CD14-positive monocyte (primary cell): ENCODE measurements around the gene HS3ST4. TPM values are rescaled to one million over a fixed set of nuclear protein-coding genes. Genes with fewer than 3 reads are reported as not detected.

Source experiments
- DNase-seq, 3 donors: peaks; one replicate each; pipeline ENCODE4 v3.0.0-alpha.2; 2011 to 2022
- H2AFZ ChIP-seq: 2 replicates; pipeline ENCODE4 v1.6.0; 2012; ENCODE audit warnings: mild to moderate bottlenecking, low read depth, low read length, inconsistent platforms; ENCODE audit not compliant: insufficient read depth, poor library complexity, severe bottlenecking
- H3K27ac ChIP-seq, 2 donors: 1 replicate in 1 of 2; 2 replicates in 1 of 2; pipeline ENCODE4 v1.5.1; 2012 to 2013; ENCODE audit warnings: low read length in 2 of 2, control low read depth in 1 of 2, inconsistent platforms in 1 of 2, low read depth in 1 of 2, mild to moderate bottlenecking in 1 of 2
- H3K27me3 ChIP-seq, 2 donors: one replicate each; pipeline versions ENCODE4 v1.6.0 to v1.6.1; 2011 to 2013; ENCODE audit warnings: low read length in 2 of 2; ENCODE audit not compliant: control insufficient read depth in 2 of 2, insufficient read depth in 2 of 2
- H3K36me3 ChIP-seq, 2 donors: replicated peaks in 1 of 2; 1 replicate in 1 of 2; 2 replicates in 1 of 2; pipeline versions ENCODE4 v1.5.1 to v1.6.1; 2012 to 2013; ENCODE audit warnings: low read length in 2 of 2, control low read depth in 1 of 2, inconsistent platforms in 1 of 2, mild to moderate bottlenecking in 1 of 2; ENCODE audit not compliant: insufficient read depth in 2 of 2, control insufficient read depth in 1 of 2
- H3K4me1 ChIP-seq, 2 donors: 1 replicate in 1 of 2; 2 replicates in 1 of 2; pipeline versions ENCODE4 v1.5.1 to v1.6.1; 2012 to 2013; ENCODE audit warnings: low read length in 2 of 2, control low read depth in 1 of 2, inconsistent platforms in 1 of 2, mild to moderate bottlenecking in 1 of 2, moderate library complexity in 1 of 2; ENCODE audit not compliant: insufficient read depth in 2 of 2, control insufficient read depth in 1 of 2
- H3K4me2 ChIP-seq: replicated peaks from 2 replicates; pipeline ENCODE3; 2012; ENCODE audit warnings: low read length, moderate library complexity, mild to moderate bottlenecking; ENCODE audit not compliant: poor library complexity, severe bottlenecking; ENCODE audit errors: extremely low read depth
- H3K4me3 ChIP-seq, 3 experiments: fragments of 200-600 bp in 1 of 3; sonication (generic) in 1 of 3; replicated peaks in 1 of 3; 1 replicate in 2 of 3; 2 replicates in 1 of 3; pipeline ENCODE4 v1.5.1; 2011 to 2013; ENCODE audit warnings: low read length in 3 of 3, mild to moderate bottlenecking in 3 of 3, control low read depth in 2 of 3, low read depth in 2 of 3, inconsistent platforms in 1 of 3, moderate library complexity in 1 of 3
- H3K79me2 ChIP-seq: 2 replicates; pipeline ENCODE4 v1.6.0; 2012; ENCODE audit warnings: mild to moderate bottlenecking, control low read depth, inconsistent platforms, low read length, moderate library complexity; ENCODE audit not compliant: insufficient read depth
- H3K9ac ChIP-seq: 2 replicates; pipeline ENCODE4 v1.6.0; 2017; ENCODE audit warnings: low read length, mild to moderate bottlenecking; ENCODE audit not compliant: insufficient read depth, poor library complexity, severe bottlenecking
- H3K9me3 ChIP-seq, 2 donors: replicated peaks in 1 of 2; 1 replicate in 1 of 2; 2 replicates in 1 of 2; pipeline versions ENCODE4 v1.5.1 to v1.6.1; 2012 to 2013; ENCODE audit warnings: low read length in 2 of 2, control low read depth in 1 of 2; ENCODE audit not compliant: control insufficient read depth in 1 of 2, insufficient read depth in 1 of 2
- H4K20me1 ChIP-seq: 2 replicates; pipeline ENCODE4 v1.6.0; 2012; ENCODE audit warnings: mild to moderate bottlenecking, low read length, control low read depth, moderate library complexity; ENCODE audit not compliant: insufficient read depth
- H3K27ac Mint-ChIP-seq, 7 donors: one replicate each; pipeline ENCODE4 v1.8.0; 2020; ENCODE audit warnings: mild to moderate bottlenecking in 7 of 7, mixed read lengths in 7 of 7, moderate library complexity in 6 of 7, inconsistent platforms in 2 of 7
- H3K27me3 Mint-ChIP-seq, 3 donors: one replicate each; pipeline ENCODE4 v1.8.0; 2021 to 2022; ENCODE audit warnings: low read depth in 3 of 3, mild to moderate bottlenecking in 3 of 3, mixed read lengths in 3 of 3, moderate library complexity in 3 of 3, inconsistent platforms in 1 of 3
- H3K36me3 Mint-ChIP-seq, 2 donors: one replicate each; pipeline ENCODE4 v1.8.0; 2020; ENCODE audit warnings: mixed read lengths in 2 of 2, inconsistent platforms in 1 of 2, mild to moderate bottlenecking in 1 of 2
- H3K4me1 Mint-ChIP-seq: one replicate; pipeline ENCODE4 v1.8.0; 2020; ENCODE audit warnings: mild to moderate bottlenecking, mixed read lengths
- H3K4me3 Mint-ChIP-seq, 2 donors: one replicate each; pipeline ENCODE4 v1.8.0; 2020; ENCODE audit warnings: mild to moderate bottlenecking in 2 of 2, mixed read lengths in 2 of 2, moderate library complexity in 1 of 2
- H3K9me3 Mint-ChIP-seq, 7 donors: one replicate each; pipeline ENCODE4 v1.8.0; 2020 to 2022; ENCODE audit warnings: mixed read lengths in 7 of 7, mild to moderate bottlenecking in 6 of 7, moderate library complexity in 6 of 7, inconsistent platforms in 2 of 7
- CTCF ChIP-seq: fragments of 200-600 bp; IDR thresholded peaks from one replicate; pipeline ENCODE4 v1.8.0; 2022; ENCODE audit warnings: antibody characterized with exemption, mild to moderate bottlenecking
- WGBS: methylation state at CpG from one replicate; pipeline ENCODE4 v1.1.5; 2013; ENCODE audit warnings: missing lambda C conversion rate; ENCODE audit not compliant: insufficient coverage; 5-methylcytosine and 5-hydroxymethylcytosine counted together
- intact Hi-C, 2 donors: fragments of 100-400 bp; cut with micrococcal nuclease; formaldehyde crosslinking; loops; one replicate each; pipeline versions ENCODE4 v1.15.0 to v1.15.1; 2023
- polyA plus RNA-seq, 3 donors: library from polyadenylated mRNA; depleted of rRNA in 1 of 3; unstranded in 2 of 3; stranded (reverse) in 1 of 3; fragments of 300-500 nt in 2 of 3; fragments of >200 nt in 1 of 3; fragmentation: Illumina TruSeq in 2 of 3; gene quantifications; 1 replicate in 2 of 3; 2 replicates in 1 of 3; pipeline ENCODE4 v1.2.3, GENCODE V29; 2012 to 2021

The HS3ST4 gene
- polyA plus RNA-seq, 3 donors: not detected

- no CpG with 5 or more reads among the region's 1 CpG for WGBS
- H4K20me1 ChIP-seq: no peaks in the 10 kb centered on the region
- no peak for DNase-seq
- no peak overlapping the region for H3K4me3 Mint-ChIP-seq
- H2AFZ ChIP-seq: no peak overlapping the region
- no peak overlapping the region for H3K4me2 ChIP-seq
- no peaks in the 10 kb centered on the region for H3K36me3 ChIP-seq
- no peaks in the 10 kb centered on the region for H3K27me3 Mint-ChIP-seq
- no peaks in the 10 kb centered on the region for H3K9me3 ChIP-seq
- intact Hi-C loops: no loop called here
- peaks cover 0 to 10% (median 0%) of the 10 kb centered on the region in 7 donors for H3K9me3 Mint-ChIP-seq
- no peaks in the 10 kb centered on the region for H3K4me1 Mint-ChIP-seq
- H3K36me3 Mint-ChIP-seq: no peaks in the 10 kb centered on the region
- no peaks in the 10 kb centered on the region for H3K79me2 ChIP-seq
- no peak overlapping the region for H3K27ac ChIP-seq
- H3K9ac ChIP-seq: no peak overlapping the region
- no peaks in the 10 kb centered on the region for H3K27me3 ChIP-seq
- no peaks in the 10 kb centered on the region for H3K4me1 ChIP-seq
- no peak overlapping the region for H3K4me3 ChIP-seq
- H3K27ac Mint-ChIP-seq: no peak overlapping the region
- no peak for TF ChIP-seq CTCF
Observed at GRCh38 chr16:25783226-25783625, 91.5 kb downstream of the HS3ST4 start.

- intact Hi-C loops: no loop called here
Observed at GRCh38 chr16:25785361-25785760, 93.6 kb downstream of the HS3ST4 start.

More at GRCh38 chr16:25785361-25785760, 93.6 kb downstream of the HS3ST4 start:
- Mint-ChIP-seq H3K27ac (peak overlapping the region in 1 of 7 donors; percentile 30), H3K9me3 (peaks cover 0 to 6% (median 3%) of the 10 kb centered on the region in 7 donors), H3K27me3 (peaks cover 0 to 2% (median 1%) of the 10 kb centered on the region in 3 donors), H3K4me3 (no peak overlapping the region), H3K4me1 (no peaks in the 10 kb centered on the region), H3K36me3 (no peaks in the 10 kb centered on the region)
- Histone ChIP-seq H3K4me2 (no peak overlapping the region), H3K4me3 (no peak overlapping the region), H3K9me3 (no peaks in the 10 kb centered on the region), H3K4me1 (no peaks in the 10 kb centered on the region), H2AFZ (no peak overlapping the region), H4K20me1 (no peaks in the 10 kb centered on the region), H3K9ac (no peak overlapping the region), H3K36me3 (no peaks in the 10 kb centered on the region), H3K79me2 (no peaks in the 10 kb centered on the region), H3K27ac (no peak overlapping the region), H3K27me3 (no peaks in the 10 kb centered on the region)
- WGBS: 69% methylated on average over 2 of the region's 4 CpGs
- no peak for DNase-seq
- TF ChIP-seq CTCF: no peak
